ENCODE results near the gene CRYAB.
A peak's percentile ranks its signal among the peaks of the same experiment; 100 is the strongest.
"Not testable (repeated sequence)": the region's sequence is repeated elsewhere in the genome, so short reads cannot be mapped to it uniquely, and the experiment has no call there.

The CRYAB gene

GRCh38 chr11:111933872-111934271 is 22.3 kb upstream of the CRYAB start:
- no peak for DNase-seq (ENCODE audit: low read depth, low spot score)

- DNase-seq (ENCODE audit: low read depth, low spot score) = not testable (repeated sequence)
Measured at GRCh38 chr11:111933176-111933575, 21.6 kb upstream of the CRYAB start.

- no peak for DNase-seq (ENCODE audit: low read depth, low spot score)
Measured at GRCh38 chr11:111932611-111932950, 21.0 kb upstream of the CRYAB start.

- no peak for DNase-seq (ENCODE audit: low read depth, low spot score)
Measured at GRCh38 chr11:111930472-111930871, 18.9 kb upstream of the CRYAB start.

- DNase-seq (ENCODE audit: low read depth, low spot score) = peak; percentile 99
Measured at GRCh38 chr11:111926505-111927391, 15.2 kb upstream of the CRYAB start.

GRCh38 chr11:111925953-111926352 is 14.4 kb upstream of the CRYAB start:
- no peak for DNase-seq (ENCODE audit: low read depth, low spot score)

GRCh38 chr11:111923951-111924350 is 12.4 kb upstream of the CRYAB start:
- no peak for DNase-seq (ENCODE audit: low read depth, low spot score)

- peak; percentile 44 for DNase-seq (ENCODE audit: low read depth, low spot score)
Measured at GRCh38 chr11:111923351-111923788, 11.8 kb upstream of the CRYAB start.

- DNase-seq (ENCODE audit: low read depth, low spot score) = peak; percentile 73
Measured at GRCh38 chr11:111922803-111923202, 11.2 kb upstream of the CRYAB start.

GRCh38 chr11:111921541-111922230 is 10.1 kb upstream of the CRYAB start:
- no peak for DNase-seq (ENCODE audit: low read depth, low spot score)

GRCh38 chr11:111920908-111921307 is 9.3 kb upstream of the CRYAB start:
- no peak for DNase-seq (ENCODE audit: low read depth, low spot score)

- no peak for DNase-seq (ENCODE audit: low read depth, low spot score)
Measured at GRCh38 chr11:111918390-111919256, 7.1 kb upstream of the CRYAB start, which contains the start of gene C11orf52. Gene C11orf52, plus strand, starts transcription at chr11:111918913. Its CDS starts 60 bp downstream, at chr11:111918973.

GRCh38 chr11:111917788-111918187 is 6.2 kb upstream of the CRYAB start:
- no peak for DNase-seq (ENCODE audit: low read depth, low spot score)

- no peak for DNase-seq (ENCODE audit: low read depth, low spot score)
Measured at GRCh38 chr11:111917312-111917711, 5.7 kb upstream of the CRYAB start.

GRCh38 chr11:111916768-111917167 is 5.2 kb upstream of the CRYAB start:
- no peak for DNase-seq (ENCODE audit: low read depth, low spot score)

GRCh38 chr11:111913997-111914396 is 2.4 kb upstream of the CRYAB start:
- peak; percentile 89 for DNase-seq (ENCODE audit: low read depth, low spot score)

GRCh38 chr11:111913031-111913861 is 1.7 kb upstream of the CRYAB start:
- no peak for DNase-seq (ENCODE audit: low read depth, low spot score)

GRCh38 chr11:111912535-111912934 is 965 bp upstream of the CRYAB start, which contains the start of gene HSPB2:
Gene HSPB2, plus strand, starts transcription at chr11:111912734. Its CDS starts 96 bp downstream, at chr11:111912830.
- DNase-seq (ENCODE audit: low read depth, low spot score) = no peak

GRCh38 chr11:111910676-111911562 is 651 bp downstream of the CRYAB start:
- no peak for DNase-seq (ENCODE audit: low read depth, low spot score)

- no peak for DNase-seq (ENCODE audit: low read depth, low spot score)
Measured at GRCh38 chr11:111909378-111909777, 2.2 kb downstream of the CRYAB start.
